Measurements from ENCODE around the gene TCF20.
A peak's percentile ranks its signal among the peaks of the same experiment; 100 is the strongest.

The TCF20 gene

DNA sequence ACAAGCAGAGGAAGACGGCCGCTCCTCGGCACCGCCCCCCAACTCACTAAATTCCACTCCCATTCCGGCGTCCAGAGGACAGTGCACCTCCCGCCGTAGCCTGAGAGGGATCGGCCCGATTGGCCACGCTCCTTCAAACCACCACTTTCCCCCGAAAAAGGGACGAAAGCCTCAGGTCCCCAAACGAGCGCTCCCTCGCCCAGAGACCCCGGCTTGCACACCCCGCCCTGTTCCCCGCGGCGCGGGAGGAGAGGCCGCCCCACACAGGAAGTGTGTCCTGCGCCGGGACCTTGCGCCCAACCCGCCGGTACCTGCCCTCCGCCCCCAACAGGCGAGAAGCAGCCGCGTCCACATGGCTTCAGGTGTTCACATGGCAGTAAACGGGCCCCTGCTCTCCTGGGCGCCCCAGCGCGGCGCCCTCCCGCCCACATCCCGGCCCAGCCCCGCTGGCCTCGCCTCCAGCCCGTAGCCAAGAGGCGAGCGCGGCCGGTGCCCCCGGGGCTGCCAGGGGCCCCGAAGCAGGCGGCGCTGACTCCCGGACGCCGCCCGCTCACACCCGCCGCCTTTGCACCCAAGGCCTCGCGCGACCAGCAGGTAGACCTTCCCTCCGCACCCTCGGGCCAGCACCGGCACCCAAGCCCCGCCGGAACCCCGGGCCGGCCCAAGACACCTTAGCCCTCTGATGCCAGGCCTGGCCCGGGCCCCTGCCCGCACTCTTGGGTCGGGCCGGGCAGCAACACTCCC, 849 bp downstream of the TCF20 start:
- TF ChIP-seq, protein P1, sequence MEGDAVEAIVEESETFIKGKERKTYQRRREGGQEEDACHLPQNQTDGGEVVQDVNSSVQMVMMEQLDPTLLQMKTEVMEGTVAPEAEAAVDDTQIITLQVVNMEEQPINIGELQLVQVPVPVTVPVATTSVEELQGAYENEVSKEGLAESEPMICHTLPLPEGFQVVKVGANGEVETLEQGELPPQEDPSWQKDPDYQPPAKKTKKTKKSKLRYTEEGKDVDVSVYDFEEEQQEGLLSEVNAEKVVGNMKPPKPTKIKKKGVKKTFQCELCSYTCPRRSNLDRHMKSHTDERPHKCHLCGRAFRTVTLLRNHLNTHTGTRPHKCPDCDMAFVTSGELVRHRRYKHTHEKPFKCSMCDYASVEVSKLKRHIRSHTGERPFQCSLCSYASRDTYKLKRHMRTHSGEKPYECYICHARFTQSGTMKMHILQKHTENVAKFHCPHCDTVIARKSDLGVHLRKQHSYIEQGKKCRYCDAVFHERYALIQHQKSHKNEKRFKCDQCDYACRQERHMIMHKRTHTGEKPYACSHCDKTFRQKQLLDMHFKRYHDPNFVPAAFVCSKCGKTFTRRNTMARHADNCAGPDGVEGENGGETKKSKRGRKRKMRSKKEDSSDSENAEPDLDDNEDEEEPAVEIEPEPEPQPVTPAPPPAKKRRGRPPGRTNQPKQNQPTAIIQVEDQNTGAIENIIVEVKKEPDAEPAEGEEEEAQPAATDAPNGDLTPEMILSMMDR (conservative IDR thresholded peaks at IDR 0.05; ENCODE audit: low read length) = no peak
- TF ChIP-seq EZH2phosphoT487 (IDR thresholded peaks at IDR 0.05; ENCODE audit: borderline replicate concordance) = no peak
- peak overlapping the region; percentile 87 for H3K4me3 ChIP-seq (ENCODE audit: low read length, poor library complexity, severe bottlenecking)
- peak overlapping the region; percentile 98 for H3K4me2 ChIP-seq (ENCODE audit: low read depth, low read length, poor library complexity, severe bottlenecking)
- H3K79me2 ChIP-seq (ENCODE audit: insufficient read depth, low read length) = peaks cover 74% of the 10 kb centered on the region
- H3K9me2 ChIP-seq (replicated peaks; ENCODE audit: low read depth, low read length) = no peaks in the 10 kb centered on the region
- H3K27me3 ChIP-seq (ENCODE audit: insufficient read depth, low read length, poor library complexity, severe bottlenecking) = no peaks in the 10 kb centered on the region
- H3K9me3 ChIP-seq (ENCODE audit: insufficient read depth, low read depth, low read length) = no peaks in the 10 kb centered on the region
- peaks cover 44% of the 10 kb centered on the region for H3K4me1 ChIP-seq (ENCODE audit: insufficient read depth, low read length, poor library complexity, severe bottlenecking)
- H2AFZ ChIP-seq (ENCODE audit: low read length) = peak overlapping the region; percentile 59; the same call in 1 of the 2 replicates
- no peaks in the 10 kb centered on the region; the same call in 1 of the 2 replicates for H3F3A ChIP-seq (ENCODE audit: low read depth)
- H4K20me1 ChIP-seq (ENCODE audit: insufficient read depth, low read length, poor library complexity, severe bottlenecking) = peaks cover 52% of the 10 kb centered on the region
- H3K9ac ChIP-seq (ENCODE audit: low read depth, low read length, poor library complexity, severe bottlenecking) = peak overlapping the region; percentile 89
- H3K36me3 ChIP-seq (ENCODE audit: insufficient read depth, low read length) = no peaks in the 10 kb centered on the region

DNA sequence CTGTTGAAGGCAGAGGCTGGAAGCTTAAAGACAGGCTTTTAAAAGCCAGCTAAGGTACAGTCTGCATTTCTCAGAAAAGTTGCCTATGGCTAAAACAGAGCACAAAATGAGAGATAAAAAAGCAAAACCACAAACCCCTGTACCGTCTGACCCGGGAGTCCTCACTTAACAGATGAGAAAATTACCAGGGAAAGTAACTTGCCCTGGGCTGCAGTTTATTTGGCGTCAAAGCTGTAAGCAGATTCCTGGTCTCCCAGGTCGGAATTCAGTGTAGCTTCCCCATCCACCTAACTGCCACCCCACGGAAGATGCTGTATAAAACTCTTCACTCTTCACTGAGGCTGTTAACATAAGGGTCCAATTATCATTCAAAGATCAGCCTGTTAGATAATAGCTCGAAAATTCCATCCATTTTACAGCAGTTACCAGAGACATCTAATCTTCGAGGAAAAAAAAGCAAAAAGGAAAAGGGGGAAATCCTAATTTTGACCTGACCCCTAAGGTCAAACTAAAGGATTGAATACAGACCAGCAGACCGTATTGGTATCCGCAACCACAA, 1.5 kb downstream of the TCF20 start:
- Histone ChIP-seq H3K9ac (ENCODE audit: low read depth, low read length, poor library complexity, severe bottlenecking) (peak overlapping the region; percentile 89), H3K9me2 (replicated peaks; ENCODE audit: low read depth, low read length) (no peaks in the 10 kb centered on the region), H3K9me3 (ENCODE audit: insufficient read depth, low read depth, low read length) (no peaks in the 10 kb centered on the region), H3K4me1 (ENCODE audit: insufficient read depth, low read length, poor library complexity, severe bottlenecking) (peaks cover 48% of the 10 kb centered on the region), H3F3A (ENCODE audit: low read depth) (no peaks in the 10 kb centered on the region; the same call in 1 of the 2 replicates), H4K20me1 (ENCODE audit: insufficient read depth, low read length, poor library complexity, severe bottlenecking) (peaks cover 57% of the 10 kb centered on the region), H3K4me3 (ENCODE audit: low read length, poor library complexity, severe bottlenecking) (peak overlapping the region; percentile 87), H3K27me3 (ENCODE audit: insufficient read depth, low read length, poor library complexity, severe bottlenecking) (no peaks in the 10 kb centered on the region), H2AFZ (ENCODE audit: low read length) (no peak overlapping the region), H3K79me2 (ENCODE audit: insufficient read depth, low read length) (peaks cover 80% of the 10 kb centered on the region), H3K4me2 (ENCODE audit: low read depth, low read length, poor library complexity, severe bottlenecking) (peak overlapping the region; percentile 98), H3K36me3 (ENCODE audit: insufficient read depth, low read length) (no peaks in the 10 kb centered on the region)
- TF ChIP-seq, protein P1 (conservative IDR thresholded peaks at IDR 0.05; ENCODE audit: low read length) = no peak
- TF ChIP-seq EZH2phosphoT487 (IDR thresholded peaks at IDR 0.05; ENCODE audit: borderline replicate concordance) = no peak

DNA sequence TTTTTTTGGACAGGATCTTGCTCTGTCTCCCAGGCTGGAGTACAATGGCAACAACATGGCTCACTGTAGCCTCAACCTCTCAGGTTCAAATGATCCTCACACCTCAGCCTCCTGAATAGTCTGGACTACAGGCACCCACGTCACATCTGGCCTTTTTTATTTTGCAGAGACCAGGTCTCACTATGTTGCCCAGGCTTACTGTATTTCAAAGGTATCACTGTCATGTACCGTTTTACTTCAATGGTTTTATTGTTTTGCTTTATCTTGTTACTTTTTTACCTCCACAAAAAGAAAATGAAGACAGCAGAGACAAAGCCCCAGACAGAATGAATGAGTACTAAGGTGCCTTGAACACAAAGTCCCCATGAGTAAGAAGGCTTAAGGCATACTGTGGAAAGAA, 5.1 kb downstream of the TCF20 start:
- TF ChIP-seq EZH2phosphoT487 (IDR thresholded peaks at IDR 0.05; ENCODE audit: borderline replicate concordance) = no peak
- TF ChIP-seq, protein P1 (conservative IDR thresholded peaks at IDR 0.05; ENCODE audit: low read length) = no peak
- Histone ChIP-seq H3K79me2 (ENCODE audit: insufficient read depth, low read length) (peaks cover 97% of the 10 kb centered on the region), H3K9ac (ENCODE audit: low read depth, low read length, poor library complexity, severe bottlenecking) (peak overlapping the region; percentile 33), H2AFZ (ENCODE audit: low read length) (no peak overlapping the region), H3F3A (ENCODE audit: low read depth) (no peaks in the 10 kb centered on the region; the same call in 1 of the 2 replicates), H3K27me3 (ENCODE audit: insufficient read depth, low read length, poor library complexity, severe bottlenecking) (no peaks in the 10 kb centered on the region), H4K20me1 (ENCODE audit: insufficient read depth, low read length, poor library complexity, severe bottlenecking) (peaks cover 93% of the 10 kb centered on the region), H3K4me2 (ENCODE audit: low read depth, low read length, poor library complexity, severe bottlenecking) (peak overlapping the region; percentile 98), H3K4me1 (ENCODE audit: insufficient read depth, low read length, poor library complexity, severe bottlenecking) (peaks cover 69% of the 10 kb centered on the region), H3K9me2 (replicated peaks; ENCODE audit: low read depth, low read length) (no peaks in the 10 kb centered on the region), H3K36me3 (ENCODE audit: insufficient read depth, low read length) (no peaks in the 10 kb centered on the region), H3K4me3 (ENCODE audit: low read length, poor library complexity, severe bottlenecking) (peak overlapping the region; percentile 41), H3K9me3 (ENCODE audit: insufficient read depth, low read depth, low read length) (no peaks in the 10 kb centered on the region)

Data from Loucy (cell line).